Astrocyte of the spinal cord (primary cell): ENCODE measurements around the gene SIVA1.

ENCODE experiments used
- DNase-seq: peaks from one replicate; pipeline ENCODE4 v3.0.0; 2011; ENCODE audit warnings: low read depth, low spot score
- H3K4me3 ChIP-seq: 2 replicates; pipeline ENCODE4 v1.5.1; 2011; ENCODE audit warnings: low read depth, mild to moderate bottlenecking, low read length, moderate library complexity
- in situ Hi-C: cut with HindIII; loops from 2 replicates; pipeline ENCODE4 v1.10.0; 2017; ENCODE audit warnings: low sequenced_read_pairs
- TF ChIP-seq, protein P1 (sequence below): IDR thresholded peaks from 2 replicates; pipeline ENCODE4 v1.5.1; 2012; ENCODE audit warnings: low read depth, mild to moderate bottlenecking, low read length, inconsistent platforms

SIVA1 gene

GRCh38 chr14:104718871-104719270 is 34.1 kb upstream of the SIVA1 start:
- no peak for DNase-seq
- TF ChIP-seq, protein P1, sequence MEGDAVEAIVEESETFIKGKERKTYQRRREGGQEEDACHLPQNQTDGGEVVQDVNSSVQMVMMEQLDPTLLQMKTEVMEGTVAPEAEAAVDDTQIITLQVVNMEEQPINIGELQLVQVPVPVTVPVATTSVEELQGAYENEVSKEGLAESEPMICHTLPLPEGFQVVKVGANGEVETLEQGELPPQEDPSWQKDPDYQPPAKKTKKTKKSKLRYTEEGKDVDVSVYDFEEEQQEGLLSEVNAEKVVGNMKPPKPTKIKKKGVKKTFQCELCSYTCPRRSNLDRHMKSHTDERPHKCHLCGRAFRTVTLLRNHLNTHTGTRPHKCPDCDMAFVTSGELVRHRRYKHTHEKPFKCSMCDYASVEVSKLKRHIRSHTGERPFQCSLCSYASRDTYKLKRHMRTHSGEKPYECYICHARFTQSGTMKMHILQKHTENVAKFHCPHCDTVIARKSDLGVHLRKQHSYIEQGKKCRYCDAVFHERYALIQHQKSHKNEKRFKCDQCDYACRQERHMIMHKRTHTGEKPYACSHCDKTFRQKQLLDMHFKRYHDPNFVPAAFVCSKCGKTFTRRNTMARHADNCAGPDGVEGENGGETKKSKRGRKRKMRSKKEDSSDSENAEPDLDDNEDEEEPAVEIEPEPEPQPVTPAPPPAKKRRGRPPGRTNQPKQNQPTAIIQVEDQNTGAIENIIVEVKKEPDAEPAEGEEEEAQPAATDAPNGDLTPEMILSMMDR, result no peak
- in situ Hi-C loops, result no loop called here
- no peak overlapping the region for H3K4me3 ChIP-seq

DNA sequence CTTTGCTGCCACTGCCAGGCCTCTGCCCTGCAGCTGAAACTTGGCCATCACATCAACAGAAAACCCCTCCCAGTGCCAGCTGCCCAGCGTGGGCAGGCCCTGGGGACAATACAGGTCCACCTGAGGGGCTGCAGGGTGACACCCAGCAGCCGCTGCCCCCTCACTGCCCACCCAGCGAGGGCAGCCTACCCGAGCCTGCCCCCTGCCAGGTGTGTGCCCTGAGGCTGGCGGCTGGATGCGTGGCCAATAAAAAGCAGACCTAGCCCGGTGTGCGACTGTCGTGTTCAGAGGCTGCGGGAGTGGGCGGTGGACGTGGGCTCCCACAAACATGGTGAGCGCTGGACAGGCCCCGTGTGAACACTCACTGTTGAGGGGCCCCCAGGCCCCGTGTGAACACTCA is 33.6 kb upstream of the SIVA1 start:
- DNase-seq, result no peak
- TF ChIP-seq, protein P1, result no peak
- in situ Hi-C loops, result no loop called here
- H3K4me3 ChIP-seq, result no peak overlapping the region

GRCh38 chr14:104721505-104722431 is 31.2 kb upstream of the SIVA1 start:
- TF ChIP-seq, protein P1, result no peak
- H3K4me3 ChIP-seq, result no peak overlapping the region
- DNase-seq, result no peak
- in situ Hi-C loops, result no loop called here

DNA sequence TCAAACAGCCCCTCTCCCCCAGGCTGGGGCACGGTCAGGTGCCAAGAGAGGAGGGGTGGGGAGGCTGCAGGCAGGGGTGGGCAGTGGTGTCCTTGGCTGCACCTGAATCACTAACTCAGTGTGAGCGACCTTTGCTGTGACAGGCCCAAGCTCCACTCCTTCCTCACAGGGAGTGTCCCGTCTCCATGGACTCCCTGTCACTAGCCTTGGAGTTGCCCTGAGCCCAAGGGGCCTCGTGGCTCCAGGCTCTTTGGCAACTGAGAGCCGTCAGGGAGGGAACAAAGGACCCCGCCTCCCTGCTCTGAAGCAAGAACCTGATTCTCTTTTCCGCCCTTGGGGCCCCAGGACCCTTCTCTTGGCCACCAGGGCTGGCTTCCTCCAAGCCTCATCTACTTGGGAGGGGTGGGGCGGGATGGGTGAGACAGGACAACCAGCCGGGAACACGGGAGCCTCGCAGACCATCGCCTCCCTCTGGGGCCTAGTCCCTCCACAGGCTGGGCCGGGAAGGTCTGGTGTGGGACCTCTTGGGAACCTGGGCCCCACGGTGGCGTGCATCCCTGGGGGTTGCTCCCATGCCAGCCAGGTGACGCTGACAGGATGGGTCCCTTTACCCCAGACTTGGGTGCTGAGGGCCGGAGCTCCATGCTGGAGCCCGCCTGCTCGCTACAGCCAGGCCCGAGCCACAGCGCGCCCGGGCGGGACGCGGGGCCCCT is 29.9 kb upstream of the SIVA1 start:
- no peak overlapping the region for H3K4me3 ChIP-seq
- in situ Hi-C loops, result no loop called here
- TF ChIP-seq, protein P1, result no peak
- no peak for DNase-seq

- TF ChIP-seq, protein P1, result peak; percentile 66
- in situ Hi-C loops, result no loop called here
- DNase-seq, result no peak
- H3K4me3 ChIP-seq, result peak within 1 kb of the TSS; percentile 31
Observed at GRCh38 chr14:104723651-104724406, 29.1 kb upstream of the SIVA1 start, which contains the start of gene ADSS1. Gene ADSS1, plus strand, starts transcription at chr14:104724229. Its CDS starts 42 bp downstream, at chr14:104724271.

- peak overlapping the region; percentile 24 for H3K4me3 ChIP-seq
- TF ChIP-seq, protein P1, result no peak
- in situ Hi-C loops, result no loop called here
- DNase-seq, result no peak
Observed at GRCh38 chr14:104724407-104724980, 28.5 kb upstream of the SIVA1 start.
